GM18858 (cell line): ENCODE data around the gene MAP1S.

Experiments used
- ATAC-seq: cut with Tn5 transposase; IDR thresholded peaks from one replicate; pipeline ENCODE4 v1.9.1; 2021; ENCODE audit not compliant: unreplicated experiment

MAP1S gene

GRCh38 chr19:17692566-17692965 lies 26.7 kb upstream of the MAP1S start:
- no peak for ATAC-seq

- ATAC-seq: no peak
Measured at GRCh38 chr19:17695198-17695597, 24.1 kb upstream of the MAP1S start.

- no peak for ATAC-seq
Measured at GRCh38 chr19:17703824-17704463, 15.3 kb upstream of the MAP1S start.

GRCh38 chr19:17706750-17707181 lies 12.5 kb upstream of the MAP1S start:
- no peak for ATAC-seq

- no peak for ATAC-seq
Measured at GRCh38 chr19:17711851-17712250, 7.4 kb upstream of the MAP1S start.

GRCh38 chr19:17716309-17716929 lies 2.9 kb upstream of the MAP1S start:
- no peak for ATAC-seq

GRCh38 chr19:17718550-17718946 lies 732 bp upstream of the MAP1S start:
- no peak for ATAC-seq

GRCh38 chr19:17719730-17720400 lies 585 bp downstream of the MAP1S start:
- ATAC-seq: no peak

GRCh38 chr19:17720440-17720839 lies 1.2 kb downstream of the MAP1S start:
- no peak for ATAC-seq

- no peak for ATAC-seq
Measured at GRCh38 chr19:17721111-17721628, 1.9 kb downstream of the MAP1S start.

- ATAC-seq: no peak
Measured at GRCh38 chr19:17721821-17722220, 2.5 kb downstream of the MAP1S start.

GRCh38 chr19:17722655-17723240 lies 3.5 kb downstream of the MAP1S start:
- no peak for ATAC-seq

- no peak for ATAC-seq
Measured at GRCh38 chr19:17724655-17725054, 5.4 kb downstream of the MAP1S start.

- ATAC-seq: no peak
Measured at GRCh38 chr19:17725422-17726078, 6.3 kb downstream of the MAP1S start.

GRCh38 chr19:17726136-17726741 lies 7.0 kb downstream of the MAP1S start:
- ATAC-seq: no peak

- ATAC-seq: no peak
Measured at GRCh38 chr19:17726964-17727773, 7.9 kb downstream of the MAP1S start.

GRCh38 chr19:17727843-17728242 lies 8.6 kb downstream of the MAP1S start:
- no peak for ATAC-seq

GRCh38 chr19:17733127-17733526 lies 13.8 kb downstream of the MAP1S start:
- ATAC-seq: no peak

- ATAC-seq: no peak
Measured at GRCh38 chr19:17734146-17734545, 14.9 kb downstream of the MAP1S start.

GRCh38 chr19:17735410-17735809 lies 16.1 kb downstream of the MAP1S start:
- no peak for ATAC-seq
